ENCODE results near the gene HOXC10.
A peak's percentile ranks its signal among the peaks of the same experiment; 100 is the strongest.

Gene HOXC10

DNA sequence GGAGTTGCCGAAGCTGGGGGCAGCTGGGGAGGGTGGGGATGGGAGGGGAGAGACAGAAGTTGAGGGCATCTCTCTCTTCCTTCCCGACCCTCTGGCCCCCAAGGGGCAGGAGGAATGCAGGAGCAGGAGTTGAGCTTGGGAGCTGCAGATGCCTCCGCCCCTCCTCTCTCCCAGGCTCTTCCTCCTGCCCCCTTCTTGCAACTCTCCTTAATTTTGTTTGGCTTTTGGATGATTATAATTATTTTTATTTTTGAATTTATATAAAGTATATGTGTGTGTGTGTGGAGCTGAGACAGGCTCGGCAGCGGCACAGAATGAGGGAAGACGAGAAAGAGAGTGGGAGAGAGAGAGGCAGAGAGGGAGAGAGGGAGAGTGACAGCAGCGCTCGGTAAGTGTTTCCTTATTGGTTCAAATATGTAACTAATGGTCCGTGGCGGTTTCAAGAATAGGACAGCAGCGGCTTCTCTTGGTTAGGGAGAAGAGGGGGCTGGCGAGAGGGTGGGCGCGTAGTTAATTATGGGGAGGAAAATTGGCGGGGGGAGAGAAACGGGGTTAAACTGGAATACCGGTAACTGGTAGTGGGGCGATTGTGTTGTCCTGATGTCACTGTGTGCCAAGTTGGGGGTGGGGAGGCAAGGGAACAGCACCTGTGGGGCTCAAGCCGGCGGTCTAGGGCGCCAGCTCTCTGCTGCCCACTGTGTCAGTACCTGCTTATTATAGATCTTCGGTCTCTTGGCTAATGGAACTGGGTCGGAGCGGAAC is 32.3 kb downstream of the HOXC10 start:
- peak; percentile 57 for DNase-seq

DNA sequence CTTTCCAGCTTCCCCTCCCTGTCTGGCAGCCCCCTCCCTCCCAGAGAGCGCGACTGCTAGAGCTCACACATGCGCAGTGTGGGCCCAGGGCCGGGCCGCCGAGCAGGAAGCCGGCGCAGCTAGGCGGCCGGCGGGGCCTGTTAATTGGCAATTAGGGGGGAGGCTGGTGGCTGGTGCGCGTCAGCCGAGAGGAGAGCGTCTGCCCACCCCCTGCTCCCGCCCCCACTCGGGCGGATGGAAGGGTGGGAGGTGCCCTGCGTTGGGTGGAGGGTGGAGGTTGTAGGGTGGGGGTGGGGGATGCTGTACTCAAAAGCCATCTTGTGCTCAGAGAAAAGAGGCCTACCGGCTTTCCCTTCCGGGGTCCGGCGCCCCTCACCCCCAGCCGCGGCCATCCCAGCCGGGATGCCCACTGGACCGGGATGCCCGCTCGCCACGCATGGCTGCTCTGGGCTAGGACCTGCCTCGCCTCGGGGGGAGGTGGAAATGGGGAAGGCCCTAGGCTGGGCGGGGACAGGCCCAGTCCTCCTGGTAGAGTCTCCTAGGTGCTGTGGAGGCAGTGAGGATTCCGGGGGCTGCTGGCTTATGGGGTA is 33.0 kb downstream of the HOXC10 start:
- peak; percentile 81 for DNase-seq

DNA sequence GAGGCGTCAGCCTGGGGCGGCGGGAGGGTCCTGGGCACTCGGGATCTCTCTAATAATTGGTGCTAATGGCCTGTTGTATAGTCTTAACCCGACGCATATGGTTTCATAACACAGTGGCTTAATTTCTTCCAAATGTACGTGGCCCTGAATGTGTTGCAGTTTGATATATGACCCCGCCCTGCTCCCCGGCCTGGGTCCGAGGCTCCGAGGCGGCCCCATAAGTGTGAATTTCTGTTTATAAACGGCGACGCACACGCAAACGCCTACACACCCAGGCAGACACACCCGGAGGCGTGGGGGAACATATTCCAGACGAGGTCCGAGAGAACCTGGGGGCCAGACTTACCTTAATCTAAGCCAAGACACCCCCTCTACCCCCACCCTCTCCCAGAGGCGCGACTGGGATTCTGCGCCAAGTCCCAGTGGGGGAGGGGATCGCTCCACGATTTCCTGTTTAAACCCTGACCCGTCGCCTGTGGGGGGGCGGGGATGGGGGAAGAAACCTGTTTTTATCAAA is 33.6 kb downstream of the HOXC10 start:
- no peak for DNase-seq

DNA sequence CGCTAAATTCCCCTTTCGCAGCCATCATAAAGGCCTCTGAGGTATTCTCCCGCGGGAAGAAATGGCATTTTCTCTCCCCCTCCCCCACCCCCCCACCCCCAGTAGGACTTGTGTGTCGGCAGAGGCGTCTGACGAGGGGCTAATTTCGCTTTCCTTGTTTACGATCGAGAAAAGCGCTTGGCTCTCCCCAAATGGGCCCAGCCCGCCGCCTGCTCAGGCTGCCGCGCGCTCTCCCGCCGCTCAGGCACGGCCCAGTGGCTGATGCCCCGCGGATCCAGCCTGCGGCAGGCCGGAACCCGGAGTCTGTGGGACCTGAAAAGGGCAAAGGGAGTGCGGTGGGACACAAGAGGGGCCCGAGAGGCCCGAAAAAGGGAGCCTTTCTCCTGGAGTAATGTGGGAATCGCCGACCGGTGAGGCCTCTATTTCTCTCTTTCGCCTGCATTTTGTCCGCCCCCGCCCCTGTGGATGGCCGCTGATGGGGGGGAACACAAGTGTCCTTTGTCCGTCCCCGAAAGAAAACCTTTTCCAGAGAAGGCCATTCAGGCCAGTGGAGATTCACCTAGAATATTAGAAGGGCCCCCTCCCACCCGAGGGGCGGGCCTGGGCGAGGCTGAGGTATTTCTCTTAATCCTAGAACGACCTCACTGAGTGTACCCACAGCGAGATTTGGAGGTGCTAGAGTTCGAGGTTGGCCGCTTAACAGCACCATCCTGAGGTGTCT is 34.3 kb downstream of the HOXC10 start:
- DNase-seq: no peak

DNA sequence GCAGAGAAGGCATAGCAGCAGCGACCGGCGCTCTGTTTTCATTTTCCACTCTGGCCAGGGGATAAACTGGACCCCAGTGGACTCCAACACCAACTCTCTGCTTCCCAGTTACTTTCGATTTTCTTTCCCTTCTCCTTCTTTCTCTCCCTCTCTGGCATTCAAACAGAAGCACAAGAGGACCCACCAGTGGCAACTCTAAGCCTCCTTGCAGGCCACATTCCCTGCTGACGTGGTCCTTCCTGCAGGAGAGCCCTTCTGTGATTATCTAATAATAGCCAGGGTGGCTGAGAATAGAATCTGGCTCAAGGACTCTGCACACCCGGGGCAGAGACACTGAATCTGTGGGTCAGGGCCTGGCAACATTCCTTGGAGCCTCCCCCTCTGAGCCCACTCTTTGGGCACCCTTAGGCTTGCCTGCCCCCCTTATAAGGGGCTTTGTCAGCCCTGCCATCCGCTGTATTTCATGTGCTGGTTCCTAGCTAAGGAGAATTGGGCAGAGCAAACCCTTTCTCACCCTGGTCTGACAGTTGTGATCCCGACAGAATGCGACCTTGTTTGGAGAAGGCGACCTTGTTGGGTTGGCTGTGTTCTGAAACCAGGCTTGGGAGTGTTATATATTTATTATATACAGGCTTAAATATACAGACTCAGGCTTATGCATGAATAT is 35.1 kb downstream of the HOXC10 start:
- no peak for DNase-seq

DNA sequence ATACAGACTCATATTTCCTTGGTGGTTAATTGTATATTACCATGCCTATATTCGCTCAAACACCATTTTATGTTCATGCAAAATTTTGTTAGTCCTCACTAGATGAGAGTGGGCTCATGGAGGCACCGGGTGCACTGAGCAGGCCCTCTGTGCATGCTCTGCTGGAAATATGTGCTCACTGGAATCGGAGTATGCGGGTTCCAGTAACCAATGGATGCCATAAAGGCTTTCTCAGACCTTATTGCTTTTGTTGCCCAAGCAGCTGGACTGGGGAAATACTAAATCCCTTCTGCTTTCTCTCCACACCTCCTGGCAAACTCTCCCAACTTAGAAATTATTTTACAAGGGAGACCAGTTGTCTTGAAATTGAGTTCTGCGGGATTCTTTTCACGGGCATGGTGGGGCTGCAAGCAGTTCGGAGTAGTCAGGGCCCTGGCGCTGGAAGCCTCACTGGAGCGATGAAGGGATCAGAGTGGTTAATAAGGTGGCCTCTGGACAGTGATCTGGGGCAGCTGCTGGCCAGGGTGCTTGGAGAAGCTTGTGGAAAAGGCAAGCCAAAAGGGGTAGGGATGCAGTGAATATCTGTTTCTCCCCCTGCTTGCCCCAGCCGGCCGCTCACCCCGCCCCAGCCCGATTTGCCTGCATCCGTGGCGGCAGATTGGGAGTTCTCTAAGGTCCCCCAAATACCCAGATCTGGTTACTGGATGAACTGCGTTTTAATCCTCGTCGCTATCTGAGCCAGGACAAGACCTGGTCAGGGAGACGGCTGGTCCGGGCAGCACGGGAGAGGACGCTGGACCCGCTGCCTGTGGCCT is 35.9 kb downstream of the HOXC10 start:
- DNase-seq: no peak

DNA sequence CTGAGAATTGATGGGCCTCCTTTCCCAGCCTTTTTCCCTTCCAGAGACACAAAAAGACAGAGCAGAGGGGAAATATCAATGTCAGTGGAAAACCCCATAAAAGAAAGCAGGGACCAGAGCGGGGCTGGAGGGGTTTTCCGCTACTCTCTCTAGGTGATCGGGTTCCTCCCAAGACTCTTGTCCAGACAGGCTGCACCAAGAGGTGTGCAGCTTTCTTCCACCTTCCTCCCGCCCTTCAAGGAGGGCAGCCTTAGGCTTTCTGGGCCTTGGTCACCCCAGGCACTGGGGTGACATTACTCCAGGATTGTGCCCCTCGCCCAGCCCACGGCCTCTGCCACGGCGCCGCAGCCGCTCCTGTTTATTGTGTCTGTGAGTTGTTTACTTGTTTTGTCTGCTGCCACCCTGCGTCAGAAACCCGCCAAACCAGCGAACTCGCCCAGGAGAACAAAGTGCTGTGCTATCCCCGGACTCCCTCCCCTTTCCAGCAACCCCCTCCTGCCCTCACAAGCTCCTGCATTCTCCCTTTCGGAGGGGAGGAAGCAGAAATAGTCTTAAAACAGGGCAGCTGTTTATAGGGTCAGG is 36.6 kb downstream of the HOXC10 start:
- no peak for DNase-seq

DNA sequence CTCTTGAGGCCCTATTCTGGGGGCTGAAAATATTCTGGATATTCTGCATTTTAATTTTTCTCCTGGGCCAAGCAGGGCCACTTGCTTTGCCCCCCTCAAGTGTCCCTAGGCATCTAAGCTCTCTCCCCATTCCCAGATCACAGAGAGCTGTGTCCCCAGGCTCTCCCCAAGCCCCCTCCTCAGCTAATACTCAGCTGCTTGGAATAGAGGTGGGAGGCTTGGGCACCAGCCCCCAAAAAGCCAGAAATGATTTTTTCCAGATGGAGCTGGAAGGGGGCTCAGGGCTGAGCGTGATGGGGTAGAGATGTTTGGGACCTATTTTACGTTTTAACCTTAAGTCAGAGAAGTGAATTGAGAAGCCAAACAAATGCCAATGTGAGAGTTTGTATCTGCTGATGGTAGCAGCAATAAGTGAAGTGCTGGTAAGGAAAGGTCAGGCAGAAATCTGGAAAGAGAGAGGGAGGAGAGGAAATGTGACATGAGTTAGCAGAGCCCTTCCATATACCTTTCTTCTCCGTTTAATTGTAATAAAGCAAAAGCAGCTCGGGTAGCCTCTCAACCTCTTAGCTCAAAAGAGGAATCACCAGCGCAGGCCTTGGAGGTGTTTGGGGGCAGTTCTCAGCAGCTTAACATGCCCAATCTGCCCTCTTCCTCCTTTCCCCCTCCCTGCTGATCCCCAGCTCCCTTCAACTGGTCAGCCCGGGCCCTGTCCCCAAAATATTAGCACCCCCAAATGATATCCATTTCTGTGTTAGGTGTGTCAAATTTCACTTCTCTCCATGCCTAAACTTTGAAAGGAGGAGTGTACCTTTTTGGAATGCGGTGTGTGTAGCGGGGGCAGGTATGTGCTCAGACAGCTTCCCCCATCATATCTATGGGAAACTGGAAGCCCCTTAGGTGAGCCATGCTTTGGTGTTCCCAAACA is 38.3 kb downstream of the HOXC10 start:
- DNase-seq: no peak

DNA sequence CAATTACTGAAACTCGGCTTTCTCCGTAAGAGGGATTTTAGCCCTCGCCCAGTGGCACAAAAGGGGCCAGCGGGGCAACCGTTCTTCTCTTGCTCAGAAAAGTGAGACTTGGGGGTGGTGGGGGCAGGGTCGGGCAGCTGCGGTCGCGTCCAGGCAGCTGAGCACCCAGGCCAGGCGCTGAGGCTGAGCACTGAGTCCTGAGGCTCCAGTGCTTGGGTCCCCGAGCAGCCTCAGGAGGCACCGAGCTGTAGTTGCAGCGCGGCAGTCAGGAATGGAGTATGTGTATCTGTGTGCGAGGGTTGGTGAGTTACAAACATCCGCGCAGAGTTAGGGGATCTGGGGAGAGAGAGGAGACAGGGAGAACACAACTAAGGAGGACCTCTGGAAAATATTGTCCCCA is 39.2 kb downstream of the HOXC10 start:
- DNase-seq: no peak

DNA sequence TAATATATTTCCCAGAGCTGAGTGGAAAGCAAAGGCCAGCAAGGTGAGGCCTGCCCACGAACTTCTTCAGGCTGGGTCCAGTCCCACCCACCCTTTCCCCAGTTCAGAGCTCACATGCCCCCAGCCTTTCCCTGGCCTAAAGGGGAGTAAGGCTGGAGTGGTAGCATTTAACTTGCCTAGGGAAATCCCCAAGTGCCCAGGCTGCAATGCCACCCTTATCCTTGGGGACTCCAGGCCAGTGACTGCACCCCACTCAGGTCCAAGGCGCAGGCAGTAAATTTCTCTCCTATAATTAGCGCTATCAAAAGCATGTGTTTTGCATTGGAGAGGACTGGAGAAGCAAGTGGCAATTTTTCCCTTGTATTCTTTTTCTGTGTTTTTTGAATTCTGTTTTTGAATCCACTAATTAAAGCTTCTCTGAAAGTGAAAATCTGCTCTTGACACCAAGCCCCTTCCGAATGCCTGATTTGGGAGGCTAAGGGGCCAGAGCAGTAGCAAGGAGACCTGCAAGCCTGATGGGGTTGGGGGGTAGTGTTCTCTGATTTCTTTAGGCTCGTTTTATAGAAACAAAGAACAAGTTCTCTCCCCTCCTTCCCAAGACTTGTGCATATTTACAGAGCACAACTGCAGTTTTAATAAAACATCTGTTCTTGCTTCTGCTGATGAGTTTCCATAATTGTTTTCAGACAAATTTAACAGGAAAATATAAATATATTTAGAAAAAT is 39.8 kb downstream of the HOXC10 start:
- DNase-seq: no peak

DNA sequence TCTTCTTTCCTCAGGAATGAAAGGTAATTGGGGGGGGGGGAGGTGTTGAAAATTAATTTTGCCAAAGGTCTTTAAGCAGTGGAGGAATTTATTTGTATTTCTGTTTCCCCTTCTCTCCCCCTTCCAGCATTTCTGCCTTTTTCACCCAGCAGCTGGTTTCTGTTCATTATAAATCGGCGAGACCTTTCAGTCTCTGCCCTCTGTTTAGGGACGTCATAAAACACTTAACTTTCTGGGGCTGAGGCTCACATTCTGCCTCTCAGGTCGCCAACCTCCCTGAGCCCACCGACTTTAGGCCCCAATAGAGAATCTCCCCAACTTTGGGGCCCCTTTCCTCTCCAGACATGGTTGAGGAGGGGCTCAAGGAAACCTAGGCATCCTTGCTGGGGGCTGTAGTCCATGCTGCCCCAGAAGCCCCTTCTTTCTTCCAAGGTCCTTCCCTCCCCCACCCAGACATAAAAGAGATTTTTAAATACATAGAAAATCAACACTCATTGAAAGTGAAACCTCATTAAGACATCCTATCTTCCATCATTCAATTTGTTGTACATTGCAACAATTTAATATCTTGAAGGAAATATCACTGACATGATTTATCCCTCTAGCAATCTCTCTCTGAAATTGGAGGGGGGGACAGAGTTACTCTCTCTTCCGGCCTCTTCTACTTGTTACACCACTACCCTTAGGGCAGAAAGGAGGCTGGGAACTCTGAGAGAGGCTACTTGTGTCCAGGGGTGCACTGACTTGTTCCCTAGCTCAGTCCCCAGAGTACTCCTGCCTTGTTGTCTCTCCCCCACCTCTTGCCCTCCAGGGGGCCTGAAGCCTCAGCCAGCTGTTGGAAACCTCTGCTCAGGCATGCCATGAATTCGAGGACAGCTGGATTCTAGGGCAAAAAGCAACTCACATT is 40.8 kb downstream of the HOXC10 start:
- no peak for DNase-seq

DNA sequence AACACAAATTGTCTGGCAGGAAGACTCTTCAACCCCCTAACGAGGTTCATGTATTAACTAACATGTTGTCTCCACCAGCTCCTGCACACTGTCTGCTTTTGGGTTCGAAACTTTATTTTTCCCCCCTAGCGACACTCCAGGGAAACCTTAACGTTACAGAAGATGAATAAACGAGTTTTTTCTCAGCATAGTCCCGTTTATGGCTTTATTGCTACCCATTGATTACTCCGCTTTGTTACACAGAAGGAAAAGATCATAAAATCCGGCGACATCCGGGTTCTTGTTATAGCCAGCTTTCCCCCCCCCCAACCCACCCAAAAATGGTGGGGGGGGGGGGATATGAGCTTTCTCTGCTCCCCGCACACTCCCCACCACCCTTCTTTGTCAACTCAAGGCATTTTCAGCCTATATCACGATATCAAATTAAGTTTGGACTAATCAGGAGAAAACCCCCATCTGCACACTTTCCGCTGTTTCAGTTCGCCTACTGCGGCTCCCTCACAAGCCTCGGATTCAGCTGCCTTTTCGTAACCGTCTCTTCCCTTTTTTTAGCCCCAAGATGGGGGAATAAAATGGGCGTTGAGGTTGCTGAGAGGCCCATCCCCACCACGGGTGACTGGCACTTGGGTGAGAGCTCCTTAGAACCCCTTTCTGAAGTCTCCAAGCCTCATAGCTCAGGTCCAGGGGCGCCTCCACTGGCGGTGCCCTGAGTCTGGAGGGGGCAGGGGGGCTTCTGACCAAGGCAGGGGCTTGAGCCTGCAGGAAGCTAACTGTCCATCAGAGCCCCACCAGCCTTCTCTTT is 41.9 kb downstream of the HOXC10 start:
- DNase-seq: no peak

DNA sequence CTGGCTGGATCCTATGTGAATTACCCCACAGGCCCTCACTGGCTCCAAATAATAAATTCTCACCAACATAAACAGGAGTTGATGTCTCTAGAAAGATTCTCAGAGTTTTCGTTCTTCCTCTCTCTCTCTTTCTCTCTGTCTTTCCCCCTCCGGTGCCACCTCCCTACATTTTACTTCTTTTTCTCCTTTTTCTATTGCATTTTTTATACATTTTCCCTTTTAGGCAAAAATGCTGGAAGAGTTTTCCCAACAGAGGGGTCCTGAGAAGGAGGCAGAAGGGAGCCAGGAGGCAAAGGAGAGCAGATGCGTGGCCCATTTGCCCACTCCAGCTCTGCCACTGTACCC is 42.5 kb downstream of the HOXC10 start:
- no peak for DNase-seq

DNA sequence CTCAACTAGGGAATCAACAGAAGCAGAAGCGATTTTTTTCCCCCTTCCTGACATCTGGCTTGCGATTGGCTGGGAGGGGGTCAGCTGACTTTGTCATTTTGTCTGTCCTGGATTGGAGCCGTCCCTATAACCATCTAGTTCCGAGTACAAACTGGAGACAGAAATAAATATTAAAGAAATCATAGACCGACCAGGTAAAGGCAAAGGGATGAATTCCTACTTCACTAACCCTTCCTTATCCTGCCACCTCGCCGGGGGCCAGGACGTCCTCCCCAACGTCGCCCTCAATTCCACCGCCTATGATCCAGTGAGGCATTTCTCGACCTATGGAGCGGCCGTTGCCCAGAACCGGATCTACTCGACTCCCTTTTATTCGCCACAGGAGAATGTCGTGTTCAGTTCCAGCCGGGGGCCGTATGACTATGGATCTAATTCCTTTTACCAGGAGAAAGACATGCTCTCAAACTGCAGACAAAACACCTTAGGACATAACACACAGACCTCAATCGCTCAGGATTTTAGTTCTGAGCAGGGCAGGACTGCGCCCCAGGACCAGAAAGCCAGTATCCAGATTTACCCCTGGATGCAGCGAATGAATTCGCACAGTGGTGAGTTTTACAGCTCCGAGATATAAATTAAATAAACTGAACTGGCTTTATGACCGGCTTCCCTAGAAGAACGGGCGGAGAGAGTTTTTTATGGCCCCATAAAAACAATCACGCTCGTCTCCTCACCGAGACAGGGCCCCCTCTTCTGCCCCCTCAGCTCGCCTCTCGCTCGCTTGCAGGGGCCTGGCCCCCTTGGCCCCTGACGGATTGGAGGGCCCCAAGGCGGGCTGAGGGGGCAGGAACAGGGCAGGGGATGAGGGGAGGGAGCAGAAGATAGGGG is 43.6 kb downstream of the HOXC10 start, which contains the start of gene HOXC6:
TSS of gene HOXC6 (plus strand) at position 127 of the 888 bp plus-strand sequence. CDS start at position 209, 82 bp downstream.
- DNase-seq: no peak

DNA sequence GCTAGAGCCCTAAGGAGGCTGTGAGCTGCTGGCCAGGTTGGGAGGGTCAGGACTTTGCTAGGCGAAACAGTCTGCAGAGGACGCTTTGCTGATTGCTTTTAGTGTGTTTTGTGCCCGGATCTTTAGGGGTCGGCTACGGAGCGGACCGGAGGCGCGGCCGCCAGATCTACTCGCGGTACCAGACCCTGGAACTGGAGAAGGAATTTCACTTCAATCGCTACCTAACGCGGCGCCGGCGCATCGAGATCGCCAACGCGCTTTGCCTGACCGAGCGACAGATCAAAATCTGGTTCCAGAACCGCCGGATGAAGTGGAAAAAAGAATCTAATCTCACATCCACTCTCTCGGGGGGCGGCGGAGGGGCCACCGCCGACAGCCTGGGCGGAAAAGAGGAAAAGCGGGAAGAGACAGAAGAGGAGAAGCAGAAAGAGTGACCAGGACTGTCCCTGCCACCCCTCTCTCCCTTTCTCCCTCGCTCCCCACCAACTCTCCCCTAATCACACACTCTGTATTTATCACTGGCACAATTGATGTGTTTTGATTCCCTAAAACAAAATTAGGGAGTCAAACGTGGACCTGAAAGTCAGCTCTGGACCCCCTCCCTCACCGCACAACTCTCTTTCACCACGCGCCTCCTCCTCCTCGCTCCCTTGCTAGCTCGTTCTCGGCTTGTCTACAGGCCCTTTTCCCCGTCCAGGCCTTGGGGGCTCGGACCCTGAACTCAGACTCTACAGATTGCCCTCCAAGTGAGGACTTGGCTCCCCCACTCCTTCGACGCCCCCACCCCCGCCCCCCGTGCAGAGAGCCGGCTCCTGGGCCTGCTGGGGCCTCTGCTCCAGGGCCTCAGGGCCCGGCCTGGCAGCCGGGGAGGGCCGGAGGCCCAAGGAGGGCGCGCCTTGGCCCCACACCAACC is 44.8 kb downstream of the HOXC10 start:
- DNase-seq: no peak

DNA sequence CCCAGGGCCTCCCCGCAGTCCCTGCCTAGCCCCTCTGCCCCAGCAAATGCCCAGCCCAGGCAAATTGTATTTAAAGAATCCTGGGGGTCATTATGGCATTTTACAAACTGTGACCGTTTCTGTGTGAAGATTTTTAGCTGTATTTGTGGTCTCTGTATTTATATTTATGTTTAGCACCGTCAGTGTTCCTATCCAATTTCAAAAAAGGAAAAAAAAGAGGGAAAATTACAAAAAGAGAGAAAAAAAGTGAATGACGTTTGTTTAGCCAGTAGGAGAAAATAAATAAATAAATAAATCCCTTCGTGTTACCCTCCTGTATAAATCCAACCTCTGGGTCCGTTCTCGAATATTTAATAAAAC is 45.5 kb downstream of the HOXC10 start:
- DNase-seq: no peak

Measured in NK-92 treated with Interleukin-12 subunit alpha and Interleukin-12 subunit beta, amount 100 ng/mL, for 24 hours (cell line).